ENCODE measurements around the gene APBA1. TPM values are rescaled to one million over a fixed set of nuclear protein-coding genes. Genes with fewer than 3 reads are reported as not detected.

APBA1 gene
- total RNA-seq, 1 experiment from 2014 or later: 1.8 TPM

GRCh38 chr9:69535911-69536310 lies 136.3 kb downstream of the APBA1 start:
- H3T11ph ChIP-seq (ENCODE audit: low read length): no peak overlapping the region
- no peak overlapping the region for H3K18ac ChIP-seq (ENCODE audit: insufficient read length, low read depth, low read length)
- no peak overlapping the region for H2BK15ac ChIP-seq (ENCODE audit: low read depth, low read length)
- H3K79me1 ChIP-seq (ENCODE audit: insufficient read depth, low read depth, low read length, poor library complexity, severe bottlenecking): no peaks in the 10 kb centered on the region
- no peaks in the 10 kb centered on the region for H3K9me3 ChIP-seq (ENCODE audit: control insufficient read depth, low read depth, low read length)
- H3K4me3 Mint-ChIP-seq: no peak overlapping the region
- H2BK12ac ChIP-seq (ENCODE audit: insufficient read length, low read depth, low read length): no peak overlapping the region
- no peak overlapping the region for H2BK20ac ChIP-seq (ENCODE audit: low read depth, low read length, poor library complexity, severe bottlenecking)
- H3K27ac Mint-ChIP-seq: no peak overlapping the region
- H3K4me1 Mint-ChIP-seq: 0 out of 4 replicates have a peak, but pooled peaks cover 0 to 2% of the 10 kb centered on the region in 2 experiments
- H4K8ac ChIP-seq (replicated peaks; ENCODE audit: insufficient read length, low read depth, low read length): no peak overlapping the region
- WGBS (ENCODE audit: extremely low coverage, insufficient read length, low lambda C conversion rate): no CpG with 5 or more reads among the region's 1 CpG
- H3K56ac ChIP-seq (ENCODE audit: insufficient read length, low read depth, low read length): no peak overlapping the region
- no peak overlapping the region for H2AK5ac ChIP-seq (ENCODE audit: insufficient read length, low read length)
- no peak overlapping the region for H3K14ac ChIP-seq (ENCODE audit: insufficient read depth, low read length)
- no peak overlapping the region for H3K4me2 ChIP-seq (ENCODE audit: insufficient read depth, insufficient read length, low read length)
- H3K4ac ChIP-seq (ENCODE audit: low read depth, low read length): no peak overlapping the region
- no peaks in the 10 kb centered on the region; a peak in 1 of 5 replicates for H3K9me3 Mint-ChIP-seq
- no peak overlapping the region for H3K9ac ChIP-seq (ENCODE audit: extremely low read depth, insufficient read length, low read length)
- TF ChIP-seq CTCF (conservative IDR thresholded peaks at IDR 0.05): no peak
- no peak for DNase-seq
- no peaks in the 10 kb centered on the region for H3K27me3 ChIP-seq (ENCODE audit: insufficient read depth, low read length)
- no peaks in the 10 kb centered on the region; the same call in 1 of the 2 replicates for H3K27me3 Mint-ChIP-seq (ENCODE audit: low read depth)
- no peak overlapping the region for H2BK120ac ChIP-seq (ENCODE audit: low read depth, low read length, poor library complexity, severe bottlenecking)
- no peaks in the 10 kb centered on the region for H3K36me3 Mint-ChIP-seq (ENCODE audit: insufficient read depth in 1 of 3, low read depth in 3 of 3)
- H2AFZ ChIP-seq (ENCODE audit: low read length): no peak overlapping the region
- H3K23ac ChIP-seq (ENCODE audit: insufficient read length, low read depth, low read length): no peak overlapping the region
- no peak overlapping the region for H2BK5ac ChIP-seq (ENCODE audit: insufficient read length, low read length)
- no peaks in the 10 kb centered on the region for H3K23me2 ChIP-seq (ENCODE audit: insufficient read length, low read depth, low read length, poor library complexity, severe bottlenecking)
- no peak overlapping the region for H4K5ac ChIP-seq (ENCODE audit: insufficient read length, low read depth, low read length)
- no peak overlapping the region for H4K91ac ChIP-seq (ENCODE audit: insufficient read length, low read depth, low read length)
- H4K20me1 ChIP-seq (ENCODE audit: control insufficient read depth, insufficient read depth, insufficient read length): no peaks in the 10 kb centered on the region
- H3K27ac ChIP-seq (ENCODE audit: insufficient read length, low read depth, low read length): no peak overlapping the region
- no peaks in the 10 kb centered on the region for H3K4me1 ChIP-seq (ENCODE audit: insufficient read depth, low read length)
- H3K79me2 ChIP-seq (ENCODE audit: insufficient read depth, low read length): no peaks in the 10 kb centered on the region

Data from H9 (cell line).